HG02763 (cell line): ENCODE results near the gene CNTN5.
"Not testable (repeated sequence)": the region's sequence is repeated elsewhere in the genome, so short reads cannot be mapped to it uniquely, and the experiment has no call there.

Experiments used
- ATAC-seq: cut with Tn5 transposase; IDR thresholded peaks from one replicate; pipeline ENCODE4 v1.9.1; 2021; ENCODE audit warnings: mild to moderate bottlenecking, moderate library complexity; ENCODE audit not compliant: unreplicated experiment

The CNTN5 gene

GRCh38 chr11:99020352-99021225 lies at the start of gene CNTN5:
Gene CNTN5, plus strand, starts transcription at chr11:99020949.
- ATAC-seq = peak; percentile 48

DNA sequence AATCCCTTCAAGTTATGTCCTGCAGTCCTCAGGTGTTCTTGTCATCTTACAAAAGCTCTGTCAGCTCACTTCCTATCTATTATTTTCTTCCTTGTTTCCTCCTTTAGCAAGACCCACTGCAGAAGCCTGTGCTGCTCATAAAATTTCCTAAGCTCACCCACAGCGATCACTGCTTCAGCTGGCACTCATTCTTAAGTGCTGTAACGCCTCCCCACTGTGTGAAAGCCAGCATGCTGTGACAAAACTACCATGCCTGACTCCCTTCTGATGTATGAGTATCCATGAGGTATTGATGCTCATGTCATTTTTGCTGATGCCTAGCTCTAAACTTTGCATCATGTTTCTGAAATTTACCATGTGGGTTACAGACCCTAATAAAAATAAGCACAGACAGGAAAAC lies 41.5 kb upstream of the CNTN5 start:
- ATAC-seq = no peak

DNA sequence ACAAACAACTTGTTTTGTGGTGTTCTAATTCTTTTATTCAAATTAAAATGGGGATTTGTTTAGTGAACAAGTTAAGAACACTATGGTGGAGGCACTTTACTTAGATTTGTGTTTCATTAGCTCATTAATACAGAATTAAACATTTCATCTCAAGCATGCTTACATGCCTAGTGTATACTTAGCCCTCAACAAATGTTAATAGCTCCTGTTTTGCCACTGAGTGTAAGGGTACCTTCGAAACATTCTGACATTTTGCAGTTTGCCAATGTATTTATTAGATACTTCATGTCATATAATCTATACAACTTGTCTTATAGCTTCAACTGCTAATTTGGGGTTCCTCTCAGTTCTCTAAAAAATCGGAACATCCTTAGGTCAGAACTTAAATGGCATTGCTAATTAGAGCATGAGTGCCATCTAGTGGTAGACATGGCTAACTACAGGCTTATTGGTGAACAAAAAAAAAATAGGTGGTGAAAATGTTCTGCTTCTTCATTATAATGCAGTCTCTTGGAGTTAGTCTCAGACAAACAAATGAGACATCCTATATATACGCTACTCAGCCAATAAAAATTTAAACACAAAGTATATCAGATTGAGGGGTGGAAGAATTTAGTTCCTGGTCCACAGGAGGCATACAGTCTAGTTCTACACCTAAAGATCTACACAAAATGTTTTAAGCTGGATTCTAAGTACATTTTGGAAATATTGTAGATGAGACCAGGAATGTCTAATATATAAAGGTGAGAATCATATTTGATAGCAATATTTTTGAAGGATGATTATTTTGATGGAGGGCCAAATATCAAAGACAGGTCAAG lies 4.9 kb upstream of the CNTN5 start:
- ATAC-seq = no peak

- no peak for ATAC-seq
Observed at GRCh38 chr11:99019696-99020095, 1.1 kb upstream of the CNTN5 start.

DNA sequence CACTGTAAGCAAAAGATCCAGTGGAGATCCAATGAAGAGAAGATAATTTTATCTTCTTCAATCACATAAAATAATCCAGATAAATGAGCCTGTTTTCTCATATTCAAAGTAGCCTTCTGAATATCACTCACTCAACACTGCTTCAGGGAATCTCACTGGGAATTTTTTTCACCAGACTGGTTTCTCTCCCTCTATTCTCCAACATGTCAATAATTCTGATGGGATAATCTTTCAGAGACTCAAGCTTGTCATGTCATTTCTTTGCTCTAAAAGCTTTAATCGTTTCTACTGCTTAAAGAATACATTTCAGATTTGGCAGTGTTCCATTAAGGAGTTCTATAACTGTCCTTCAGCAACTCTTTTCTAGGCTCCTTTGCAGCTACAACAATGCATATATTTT lies 16.3 kb downstream of the CNTN5 start:
- ATAC-seq = no peak

DNA sequence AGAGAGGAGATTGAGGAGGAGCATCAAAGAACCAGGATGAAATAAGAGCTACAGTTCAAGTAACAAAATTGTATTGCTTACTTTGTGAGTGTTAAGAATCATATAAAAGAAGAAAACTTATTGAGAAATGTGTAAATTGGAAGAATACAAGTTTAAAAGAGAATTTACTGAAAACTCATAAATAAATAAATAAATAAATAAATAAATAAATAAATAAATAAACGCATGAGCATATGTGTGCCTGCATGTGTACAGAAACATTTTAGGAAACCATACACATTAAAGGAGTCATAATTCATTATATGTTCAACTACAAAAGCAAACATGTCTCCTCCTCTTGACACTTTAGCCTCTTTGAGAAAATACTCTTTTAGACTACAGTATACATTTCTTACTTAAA lies 42.6 kb downstream of the CNTN5 start:
- no peak for ATAC-seq

GRCh38 chr11:99065121-99065520 lies 44.4 kb downstream of the CNTN5 start:
- no peak for ATAC-seq

DNA sequence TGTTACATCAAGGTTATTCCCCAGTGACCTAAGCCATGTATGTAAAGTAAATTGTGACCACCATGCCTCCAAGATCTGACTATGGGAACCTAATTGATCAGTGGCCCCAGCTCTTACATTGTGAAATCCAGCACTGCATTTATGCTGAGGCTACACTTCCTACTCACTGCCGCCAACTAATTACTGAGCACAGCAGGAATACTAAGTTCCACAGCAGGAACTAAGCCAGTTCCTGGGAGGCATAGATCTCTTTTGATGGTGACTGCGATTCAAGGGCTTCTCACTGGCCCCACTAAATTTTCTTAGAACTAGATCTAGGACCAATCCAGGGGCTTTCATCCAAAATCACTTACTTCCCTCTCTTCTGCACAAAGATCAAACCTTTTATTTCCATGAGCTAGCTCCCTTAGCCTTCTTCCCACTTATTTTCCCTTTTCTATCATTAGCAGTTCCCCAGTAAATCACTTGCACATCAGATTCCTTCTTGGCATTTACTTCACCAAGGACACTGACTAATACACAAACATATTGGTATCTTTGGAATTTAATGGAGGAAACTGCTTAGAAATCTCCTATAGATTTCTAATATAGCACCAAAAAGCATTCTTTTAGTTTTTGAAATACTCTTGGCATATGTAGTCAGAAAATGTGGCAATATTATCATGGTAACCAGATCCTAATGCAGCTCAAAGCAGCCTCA lies 46.0 kb downstream of the CNTN5 start:
- no peak for ATAC-seq

GRCh38 chr11:99068832-99069231 lies 48.1 kb downstream of the CNTN5 start:
- no peak for ATAC-seq

- peak; percentile 94 for ATAC-seq
Observed at GRCh38 chr11:99069856-99070444, 49.2 kb downstream of the CNTN5 start.

DNA sequence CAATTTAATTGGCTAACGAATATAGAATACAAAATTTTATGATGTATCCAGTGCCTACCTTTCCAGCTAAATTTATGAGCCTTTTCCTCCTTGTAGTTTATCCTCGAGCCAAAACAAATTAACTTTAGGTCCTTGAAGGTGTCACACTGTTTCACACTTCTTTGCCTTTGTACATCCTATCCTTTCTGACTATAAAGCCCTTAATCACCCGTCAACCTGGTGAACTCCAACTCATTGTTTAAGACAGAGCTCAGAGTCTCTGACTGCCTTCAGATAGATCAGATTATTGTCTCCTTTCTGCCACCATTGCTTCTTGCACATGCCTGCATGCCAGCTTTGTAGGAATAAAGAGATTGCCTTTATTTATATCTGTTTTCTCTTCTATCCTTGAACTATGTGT lies 58.8 kb downstream of the CNTN5 start:
- ATAC-seq = no peak

DNA sequence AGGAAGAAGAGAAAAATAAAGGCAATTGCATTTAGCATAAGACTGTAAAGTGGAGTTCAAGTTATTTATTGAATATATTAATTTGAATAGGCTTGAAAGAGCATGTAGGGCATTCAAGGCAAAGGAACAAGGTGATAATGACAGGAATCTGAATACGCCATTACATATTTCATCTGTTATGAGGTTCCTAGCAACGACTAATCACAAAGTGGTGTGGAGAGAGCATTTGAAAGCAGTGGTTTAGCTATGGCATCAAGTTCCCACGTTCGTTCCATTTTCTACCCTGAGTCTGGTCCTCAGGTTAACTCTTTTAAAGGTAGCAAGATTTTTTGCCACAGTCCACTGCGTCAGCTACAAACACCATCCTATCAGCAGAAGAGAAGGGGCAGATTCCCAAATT lies 59.4 kb downstream of the CNTN5 start:
- no peak for ATAC-seq

- ATAC-seq = no peak
Observed at GRCh38 chr11:99098258-99098657, 77.5 kb downstream of the CNTN5 start.

- ATAC-seq = peak; percentile 96
Observed at GRCh38 chr11:99098751-99099150, 78.0 kb downstream of the CNTN5 start.

DNA sequence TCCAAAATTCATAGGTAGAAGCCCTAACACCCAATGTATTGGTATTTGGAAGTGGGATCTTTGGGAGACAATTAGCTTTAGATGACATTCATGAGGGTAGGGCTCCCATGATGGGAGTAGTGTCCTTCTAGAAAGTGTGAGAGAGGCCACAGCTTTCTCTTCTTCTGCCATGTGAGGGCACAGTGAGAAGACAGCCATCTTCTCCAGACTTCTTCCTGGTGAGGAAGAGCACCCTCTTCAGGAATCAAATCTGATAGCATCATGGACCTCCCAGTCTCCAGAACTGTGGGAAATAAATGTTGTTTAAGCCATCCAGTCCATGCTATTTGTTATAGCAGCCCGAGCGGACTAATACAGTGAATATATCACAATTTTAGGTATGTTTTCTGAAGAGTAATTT lies 96.9 kb downstream of the CNTN5 start:
- ATAC-seq = no peak

- not testable (repeated sequence) for ATAC-seq
Observed at GRCh38 chr11:99133862-99134261, 113.1 kb downstream of the CNTN5 start.

DNA sequence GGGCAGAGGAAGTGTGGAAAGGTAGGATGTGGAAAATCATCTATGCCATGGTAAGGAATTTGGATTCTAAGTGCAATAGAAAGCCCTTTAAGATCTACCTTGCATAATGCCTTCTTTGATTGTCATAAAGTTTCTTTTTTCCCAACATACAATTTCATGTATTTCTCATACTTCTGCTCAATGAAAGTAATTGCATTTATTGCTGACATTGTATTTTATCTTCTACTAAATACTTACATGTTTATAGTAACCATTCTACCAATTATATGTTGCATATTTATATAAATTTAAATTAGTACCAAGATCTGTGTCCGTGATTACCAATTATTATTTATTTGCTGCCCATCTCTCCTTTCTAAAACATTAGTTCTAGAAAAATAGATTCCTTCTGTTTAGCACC lies 114.8 kb downstream of the CNTN5 start:
- ATAC-seq = no peak

DNA sequence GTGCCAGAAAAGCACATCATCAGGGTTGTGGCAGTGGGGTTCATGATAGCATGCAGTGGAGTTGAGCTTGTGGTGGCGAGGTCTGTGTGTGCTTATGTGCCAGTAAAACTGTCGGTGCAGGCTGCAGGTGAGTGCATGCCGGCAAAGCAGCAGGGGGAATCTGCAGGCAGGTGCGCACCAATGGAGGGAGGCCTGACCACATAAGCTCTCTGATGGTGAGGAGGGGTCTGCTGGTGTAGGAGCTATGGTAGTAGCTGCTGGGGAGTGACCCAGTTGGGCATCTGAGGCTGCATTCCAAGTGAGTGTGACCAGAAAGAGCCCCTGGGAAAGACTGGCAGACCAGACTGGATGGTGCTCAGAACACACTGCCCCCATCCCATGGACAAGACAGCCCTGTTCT lies 121.5 kb downstream of the CNTN5 start:
- no peak for ATAC-seq

DNA sequence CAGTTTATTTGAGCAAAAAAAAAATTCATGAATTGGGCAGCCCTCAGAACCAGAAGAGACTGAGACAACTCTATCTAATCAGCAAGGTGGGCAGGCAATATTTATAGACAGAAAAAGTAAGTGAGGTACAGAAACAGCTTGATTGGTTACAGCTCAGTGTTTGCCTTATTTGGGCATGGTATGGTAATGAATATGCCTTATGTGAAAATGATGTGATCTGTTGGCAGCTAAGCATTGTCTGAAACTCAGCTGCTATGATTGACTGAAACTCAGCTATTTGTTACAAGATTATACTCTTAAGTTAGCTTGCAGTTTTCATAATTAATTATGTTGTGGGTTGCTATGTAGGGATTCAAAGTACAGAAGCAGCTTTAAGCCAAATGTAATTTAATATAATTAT lies 127.6 kb downstream of the CNTN5 start:
- ATAC-seq = peak; percentile 50

DNA sequence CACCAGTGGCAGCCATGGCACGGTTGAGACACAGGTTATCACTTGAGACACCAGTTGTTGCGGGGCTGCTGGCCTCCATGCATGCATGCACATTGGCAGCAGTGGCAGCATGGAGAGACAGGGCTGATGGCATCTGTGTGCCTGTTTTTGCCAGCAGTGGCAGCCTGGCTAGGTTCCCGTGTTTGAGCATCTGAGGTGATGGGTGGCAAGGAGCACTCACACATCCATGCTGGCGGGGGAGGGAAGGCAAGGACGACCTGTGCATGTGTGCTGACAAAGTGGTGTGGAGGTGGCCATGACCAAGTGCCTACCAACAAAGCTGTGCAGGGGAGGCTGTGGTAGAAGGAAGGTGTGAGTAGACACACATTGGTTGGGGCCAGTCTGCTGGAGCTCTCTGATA lies 133.5 kb downstream of the CNTN5 start:
- no peak for ATAC-seq

- no peak for ATAC-seq
Observed at GRCh38 chr11:99160447-99160846, 139.7 kb downstream of the CNTN5 start.
